Measurements from ENCODE around the gene ADGRE1. TPM values are rescaled to one million over a fixed set of nuclear protein-coding genes. Genes with fewer than 3 reads are reported as not detected.

The ADGRE1 gene
- total RNA-seq, 2 experiments from 2014 or later = 0.46 TPM; not detected in 1

DNA sequence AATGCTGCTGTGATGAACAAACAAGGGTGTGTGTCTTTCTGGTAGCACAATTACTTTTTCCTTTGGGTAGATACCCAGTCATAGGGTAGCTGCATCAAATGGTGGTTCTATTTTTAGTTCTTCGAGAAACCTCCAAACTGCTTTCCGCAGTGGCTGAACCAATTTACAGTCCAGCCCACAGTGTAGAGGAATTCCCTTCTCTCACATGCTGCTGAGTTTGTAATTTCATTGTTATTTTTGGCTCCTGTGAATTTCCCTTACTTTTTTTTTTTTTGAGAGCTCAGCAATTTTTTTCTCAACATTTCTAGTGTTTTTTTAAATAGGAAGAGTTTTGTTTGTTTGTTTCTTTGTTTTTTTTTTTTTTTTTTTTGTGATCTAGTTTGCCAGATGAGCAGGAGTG is 37.5 kb upstream of the ADGRE1 start:
- Histone ChIP-seq H3K36me3 (ENCODE audit: insufficient read depth, low read length) (peaks cover 67% of the 10 kb centered on the region), H3K4me1 (ENCODE audit: insufficient read depth, low read length, poor library complexity, severe bottlenecking) (no peaks in the 10 kb centered on the region), H3K4me2 (ENCODE audit: low read length) (no peak overlapping the region), H3K9me3 (ENCODE audit: low read length) (no peaks in the 10 kb centered on the region), H3K79me2 (ENCODE audit: insufficient read depth, low read depth, low read length) (no peaks in the 10 kb centered on the region), H2AFZ (ENCODE audit: low read length) (no peak overlapping the region), H3K9me2 (ENCODE audit: insufficient read depth, low read length) (no peaks in the 10 kb centered on the region), H3K4me3 (ENCODE audit: low read depth, low read length, poor library complexity, severe bottlenecking) (no peak overlapping the region), H3K27ac (ENCODE audit: low read depth, low read length, poor library complexity, severe bottlenecking) (no peak overlapping the region), H4K20me1 (ENCODE audit: insufficient read depth, low read length) (no peaks in the 10 kb centered on the region)
- no TSS peak for BruUV-seq (replicated peaks)
- TF ChIP-seq EZH2phosphoT487 (IDR thresholded peaks at IDR 0.05; ENCODE audit: borderline replicate concordance, low read depth, low read length) = no peak
- TF ChIP-seq, protein P1, sequence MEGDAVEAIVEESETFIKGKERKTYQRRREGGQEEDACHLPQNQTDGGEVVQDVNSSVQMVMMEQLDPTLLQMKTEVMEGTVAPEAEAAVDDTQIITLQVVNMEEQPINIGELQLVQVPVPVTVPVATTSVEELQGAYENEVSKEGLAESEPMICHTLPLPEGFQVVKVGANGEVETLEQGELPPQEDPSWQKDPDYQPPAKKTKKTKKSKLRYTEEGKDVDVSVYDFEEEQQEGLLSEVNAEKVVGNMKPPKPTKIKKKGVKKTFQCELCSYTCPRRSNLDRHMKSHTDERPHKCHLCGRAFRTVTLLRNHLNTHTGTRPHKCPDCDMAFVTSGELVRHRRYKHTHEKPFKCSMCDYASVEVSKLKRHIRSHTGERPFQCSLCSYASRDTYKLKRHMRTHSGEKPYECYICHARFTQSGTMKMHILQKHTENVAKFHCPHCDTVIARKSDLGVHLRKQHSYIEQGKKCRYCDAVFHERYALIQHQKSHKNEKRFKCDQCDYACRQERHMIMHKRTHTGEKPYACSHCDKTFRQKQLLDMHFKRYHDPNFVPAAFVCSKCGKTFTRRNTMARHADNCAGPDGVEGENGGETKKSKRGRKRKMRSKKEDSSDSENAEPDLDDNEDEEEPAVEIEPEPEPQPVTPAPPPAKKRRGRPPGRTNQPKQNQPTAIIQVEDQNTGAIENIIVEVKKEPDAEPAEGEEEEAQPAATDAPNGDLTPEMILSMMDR (conservative IDR thresholded peaks at IDR 0.05; ENCODE audit: low read length) = no peak
- intact Hi-C loops (cut with micrococcal nuclease; ENCODE audit: unreplicated experiment) = no loop called here
- DNase-seq (ENCODE audit: low spot score) = no peak
- CTCF ChIA-PET (ENCODE audit: unreplicated experiment) = no interaction called here
- POLR2A ChIA-PET = no interaction called here

DNA sequence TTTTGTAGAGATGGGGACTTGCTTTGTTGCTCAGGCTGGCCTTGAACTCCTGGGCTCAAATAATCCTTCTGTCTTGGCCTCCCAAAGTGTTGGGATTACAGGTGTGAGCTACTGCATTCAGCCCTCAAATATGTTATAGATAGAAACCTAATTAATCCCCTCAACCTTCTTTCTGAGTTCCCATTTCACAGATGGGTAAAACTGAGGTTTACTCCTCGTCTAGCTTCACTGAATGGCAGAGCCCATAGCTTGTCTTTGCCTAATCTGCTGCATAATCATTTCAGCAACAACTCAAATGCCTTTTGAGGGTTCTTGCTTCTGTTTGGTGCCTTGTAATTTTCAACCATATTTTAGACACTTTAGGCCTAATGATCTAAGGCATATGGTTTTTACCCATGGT is 36.0 kb upstream of the ADGRE1 start:
- DNase-seq (ENCODE audit: low spot score) = no peak
- peaks cover 80% of the 10 kb centered on the region for H3K36me3 ChIP-seq (ENCODE audit: insufficient read depth, low read length)
- ChIA-PET POLR2A (no interaction called here), CTCF (ENCODE audit: unreplicated experiment) (no interaction called here)
- BruUV-seq (replicated peaks) = no TSS peak
- H2AFZ ChIP-seq (ENCODE audit: low read length) = no peak overlapping the region
- H3K4me2 ChIP-seq (ENCODE audit: low read length) = no peak overlapping the region
- no peaks in the 10 kb centered on the region for H3K4me1 ChIP-seq (ENCODE audit: insufficient read depth, low read length, poor library complexity, severe bottlenecking)
- no peaks in the 10 kb centered on the region for H3K9me3 ChIP-seq (ENCODE audit: low read length)
- TF ChIP-seq EZH2phosphoT487 (IDR thresholded peaks at IDR 0.05; ENCODE audit: borderline replicate concordance, low read depth, low read length) = no peak
- TF ChIP-seq, protein P1 (conservative IDR thresholded peaks at IDR 0.05; ENCODE audit: low read length) = no peak
- no peaks in the 10 kb centered on the region for H3K79me2 ChIP-seq (ENCODE audit: insufficient read depth, low read depth, low read length)
- H3K27ac ChIP-seq (ENCODE audit: low read depth, low read length, poor library complexity, severe bottlenecking) = no peak overlapping the region
- no peaks in the 10 kb centered on the region for H4K20me1 ChIP-seq (ENCODE audit: insufficient read depth, low read length)
- intact Hi-C loops (cut with micrococcal nuclease; ENCODE audit: unreplicated experiment) = no loop called here
- no peak overlapping the region for H3K4me3 ChIP-seq (ENCODE audit: low read depth, low read length, poor library complexity, severe bottlenecking)
- no peaks in the 10 kb centered on the region for H3K9me2 ChIP-seq (ENCODE audit: insufficient read depth, low read length)

DNA sequence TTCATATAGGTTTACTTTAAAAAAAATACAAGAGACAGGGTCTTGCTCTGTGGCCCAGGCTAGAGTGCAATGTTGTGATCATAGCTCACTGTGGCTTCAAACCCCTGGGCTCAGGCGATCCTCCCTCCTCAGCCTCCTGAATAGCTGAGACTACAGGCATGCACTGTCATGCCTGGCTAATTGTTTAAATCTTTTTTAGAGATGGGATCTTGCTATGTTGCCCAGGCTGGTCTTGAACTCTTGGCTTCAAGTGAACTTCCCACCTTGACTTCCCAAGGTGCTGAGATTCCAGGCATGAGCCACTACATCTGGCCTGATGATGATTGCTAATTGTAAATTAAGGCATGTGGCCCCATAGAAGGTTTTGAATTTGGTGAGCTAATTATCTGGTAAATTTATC is 35.4 kb upstream of the ADGRE1 start:
- no peak overlapping the region for H3K4me2 ChIP-seq (ENCODE audit: low read length)
- intact Hi-C loops (cut with micrococcal nuclease; ENCODE audit: unreplicated experiment) = no loop called here
- no TSS peak for BruUV-seq (replicated peaks)
- H4K20me1 ChIP-seq (ENCODE audit: insufficient read depth, low read length) = no peaks in the 10 kb centered on the region
- no peaks in the 10 kb centered on the region for H3K9me3 ChIP-seq (ENCODE audit: low read length)
- H3K36me3 ChIP-seq (ENCODE audit: insufficient read depth, low read length) = peaks cover 84% of the 10 kb centered on the region
- H3K4me1 ChIP-seq (ENCODE audit: insufficient read depth, low read length, poor library complexity, severe bottlenecking) = no peaks in the 10 kb centered on the region
- POLR2A ChIA-PET = no interaction called here
- CTCF ChIA-PET (ENCODE audit: unreplicated experiment) = no interaction called here
- no peak for DNase-seq (ENCODE audit: low spot score)
- no peak overlapping the region for H3K4me3 ChIP-seq (ENCODE audit: low read depth, low read length, poor library complexity, severe bottlenecking)
- no peaks in the 10 kb centered on the region for H3K79me2 ChIP-seq (ENCODE audit: insufficient read depth, low read depth, low read length)
- H3K9me2 ChIP-seq (ENCODE audit: insufficient read depth, low read length) = no peaks in the 10 kb centered on the region
- no peak overlapping the region for H3K27ac ChIP-seq (ENCODE audit: low read depth, low read length, poor library complexity, severe bottlenecking)
- no peak overlapping the region for H2AFZ ChIP-seq (ENCODE audit: low read length)
- TF ChIP-seq, protein P1 (conservative IDR thresholded peaks at IDR 0.05; ENCODE audit: low read length) = no peak
- TF ChIP-seq EZH2phosphoT487 (IDR thresholded peaks at IDR 0.05; ENCODE audit: borderline replicate concordance, low read depth, low read length) = no peak

Data from OCI-LY7 (cell line).